ENCODE data around the gene BCLAF1.

DNA sequence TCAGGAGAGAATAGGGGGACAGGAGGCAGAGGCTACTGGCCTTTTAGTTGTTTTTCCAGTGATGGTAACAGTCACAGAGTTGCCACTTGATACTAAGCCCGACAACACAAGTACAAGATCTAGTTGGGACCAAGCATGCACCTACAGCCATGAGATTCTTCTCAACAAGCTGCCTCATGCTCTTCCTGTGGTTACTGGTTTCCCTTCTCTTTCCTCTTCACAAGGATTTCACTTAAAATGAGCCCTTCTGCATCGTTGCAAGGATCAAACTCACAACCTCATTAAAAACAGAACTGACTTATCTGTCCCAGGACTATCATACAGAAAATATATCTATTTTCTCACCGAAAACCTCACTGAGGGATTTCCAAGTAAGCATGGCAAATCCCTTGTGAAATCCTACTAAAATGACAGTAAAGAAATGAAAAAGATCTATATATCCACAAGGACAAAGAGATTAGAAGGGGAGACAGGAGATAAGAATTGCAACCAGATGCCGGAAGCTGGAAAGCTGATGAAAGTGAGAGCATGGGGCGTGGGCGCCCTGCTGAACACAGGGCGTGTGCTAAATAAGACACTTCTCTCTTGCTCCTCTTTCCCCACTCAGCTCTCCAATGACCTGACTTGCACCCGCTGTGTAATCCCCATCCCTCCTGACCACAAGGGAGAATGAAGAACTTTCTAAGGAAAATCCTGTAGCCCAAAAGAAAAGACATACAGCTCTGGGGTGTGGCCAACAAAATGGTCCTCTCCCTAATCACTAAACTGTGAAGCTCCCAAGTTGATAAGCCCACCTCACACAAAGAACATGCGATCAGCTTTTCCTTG, 53.0 kb downstream of the BCLAF1 start:
- TF ChIP-seq, protein P1, sequence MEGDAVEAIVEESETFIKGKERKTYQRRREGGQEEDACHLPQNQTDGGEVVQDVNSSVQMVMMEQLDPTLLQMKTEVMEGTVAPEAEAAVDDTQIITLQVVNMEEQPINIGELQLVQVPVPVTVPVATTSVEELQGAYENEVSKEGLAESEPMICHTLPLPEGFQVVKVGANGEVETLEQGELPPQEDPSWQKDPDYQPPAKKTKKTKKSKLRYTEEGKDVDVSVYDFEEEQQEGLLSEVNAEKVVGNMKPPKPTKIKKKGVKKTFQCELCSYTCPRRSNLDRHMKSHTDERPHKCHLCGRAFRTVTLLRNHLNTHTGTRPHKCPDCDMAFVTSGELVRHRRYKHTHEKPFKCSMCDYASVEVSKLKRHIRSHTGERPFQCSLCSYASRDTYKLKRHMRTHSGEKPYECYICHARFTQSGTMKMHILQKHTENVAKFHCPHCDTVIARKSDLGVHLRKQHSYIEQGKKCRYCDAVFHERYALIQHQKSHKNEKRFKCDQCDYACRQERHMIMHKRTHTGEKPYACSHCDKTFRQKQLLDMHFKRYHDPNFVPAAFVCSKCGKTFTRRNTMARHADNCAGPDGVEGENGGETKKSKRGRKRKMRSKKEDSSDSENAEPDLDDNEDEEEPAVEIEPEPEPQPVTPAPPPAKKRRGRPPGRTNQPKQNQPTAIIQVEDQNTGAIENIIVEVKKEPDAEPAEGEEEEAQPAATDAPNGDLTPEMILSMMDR (IDR thresholded peaks at IDR 0.05) = no peak
- TF ChIP-seq POLR2AphosphoS5 (IDR thresholded peaks at IDR 0.05) (no peak), POLR2A (IDR thresholded peaks at IDR 0.05) (no peak)

All from breast epithelium (tissue), 3 donors.